Upper lobe of left lung (tissue), 4 donors: ENCODE measurements around the gene RRP1.

ENCODE experiments used
- EP300 ChIP-seq, 4 donors: sonication (generic); formaldehyde crosslinking; IDR thresholded peaks; one replicate each; pipeline ENCODE4 v1.5.1; 2017; ENCODE audit warnings: antibody characterized with exemption in 4 of 4, control low read depth in 2 of 4
- POLR2A ChIP-seq, 4 donors: fragments of 450-650 bp; IDR thresholded peaks; one replicate each; pipeline ENCODE4 v1.5.1; 2016 to 2017; ENCODE audit warnings: antibody characterized with exemption in 4 of 4, mild to moderate bottlenecking in 2 of 4

GRCh38 chr21:43808367-43808766 is 19.0 kb downstream of the RRP1 start:
- TF ChIP-seq EP300 (IDR thresholded peaks at IDR 0.05) (no peak), POLR2A (IDR thresholded peaks at IDR 0.05) (no peak)
